GM19035 (cell line): ENCODE data around the gene ALCAM.

Experiments
- ATAC-seq: cut with Tn5 transposase; IDR thresholded peaks from one replicate; pipeline ENCODE4 v1.9.1; 2021; ENCODE audit not compliant: unreplicated experiment

Gene ALCAM

DNA sequence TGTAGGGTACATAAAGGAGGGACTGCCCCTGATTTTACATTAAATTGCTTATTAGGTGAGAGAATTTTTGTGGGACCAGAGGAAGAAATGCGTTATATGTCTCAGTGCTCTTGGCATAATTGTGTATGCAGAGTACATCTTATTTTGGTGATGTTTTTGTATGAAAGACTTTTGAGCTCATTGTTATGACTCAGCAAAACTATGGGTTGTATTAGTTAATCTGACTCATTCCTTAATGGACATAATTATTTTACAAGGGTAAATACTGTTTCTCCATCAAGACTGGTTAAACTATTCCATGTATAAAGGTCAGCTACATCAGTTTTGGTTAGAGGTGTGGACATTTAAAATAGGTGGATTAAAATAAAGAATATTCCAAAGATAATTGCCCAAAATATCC, 156.8 kb downstream of the ALCAM start:
- no peak for ATAC-seq

DNA sequence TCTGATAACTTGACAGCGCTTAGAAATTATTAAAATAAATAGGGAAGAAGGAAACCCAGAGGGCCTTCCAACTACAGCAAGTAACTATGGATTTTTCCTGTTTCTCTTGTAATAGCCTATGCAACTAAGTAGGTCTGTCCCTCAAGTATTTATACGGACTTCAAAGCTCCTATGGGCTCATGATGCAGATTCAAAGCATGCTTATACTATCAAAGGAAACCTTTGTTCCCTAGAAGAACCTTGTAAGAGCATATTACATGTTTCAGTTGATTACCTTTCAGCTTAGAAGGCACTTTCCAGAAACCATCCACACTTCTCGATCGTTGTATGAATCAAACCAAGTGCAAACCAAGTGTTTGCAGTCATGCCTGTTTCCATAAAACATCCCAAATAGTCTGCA, 158.8 kb downstream of the ALCAM start:
- ATAC-seq = no peak

DNA sequence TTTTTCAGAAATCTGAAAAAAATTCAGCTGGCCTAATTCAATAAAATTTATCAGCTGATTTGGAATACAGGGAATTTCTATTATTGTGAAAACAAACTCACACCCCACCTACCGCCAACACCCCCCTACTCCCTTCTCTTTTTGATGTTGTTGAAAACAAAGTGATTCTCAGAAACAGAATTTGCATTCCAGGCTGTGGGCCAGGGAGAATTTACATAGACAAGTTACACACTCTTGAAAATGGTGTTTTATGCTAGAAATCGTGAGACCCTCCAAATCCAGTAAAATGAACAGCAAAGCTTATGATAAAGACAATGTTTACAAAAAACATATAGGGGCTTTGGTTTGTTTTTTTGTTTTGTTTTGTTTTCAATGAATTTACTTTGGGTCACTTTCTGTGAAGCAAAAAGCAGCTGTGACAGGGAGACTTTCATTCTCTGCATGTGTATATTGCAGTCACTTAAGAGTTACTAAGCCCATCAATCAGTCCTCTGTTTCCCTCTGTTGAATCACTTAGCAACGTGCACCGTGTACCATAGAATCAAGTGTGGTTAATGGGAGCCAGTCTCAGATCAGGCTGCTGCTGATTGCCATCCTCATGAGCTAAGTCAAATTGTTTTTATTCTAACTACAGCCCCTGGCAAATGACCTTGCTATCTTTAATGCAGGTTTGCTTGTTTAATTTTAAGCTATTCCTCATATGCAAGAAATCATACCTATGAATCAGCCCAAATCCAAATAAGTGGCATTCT, 159.8 kb downstream of the ALCAM start:
- no peak for ATAC-seq

DNA sequence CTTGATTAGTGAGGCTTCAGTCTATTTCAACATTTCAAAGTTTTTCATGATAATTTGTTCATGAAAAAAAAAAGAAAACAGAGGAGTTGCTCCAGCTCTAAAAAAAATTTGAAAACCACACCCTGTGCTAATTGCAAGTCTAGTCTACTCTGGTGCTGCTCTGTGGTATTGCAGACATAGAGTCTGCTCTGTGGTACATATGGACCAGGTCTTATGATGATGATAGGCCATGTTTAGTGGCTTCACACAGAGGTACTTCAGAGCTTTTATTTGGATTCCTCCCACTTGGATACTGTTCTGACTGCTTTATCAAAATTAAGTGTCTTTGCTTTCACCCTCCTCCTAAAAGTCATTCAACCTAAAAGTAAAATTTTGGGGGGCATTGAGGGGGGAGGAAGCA, 160.8 kb downstream of the ALCAM start:
- ATAC-seq = no peak

DNA sequence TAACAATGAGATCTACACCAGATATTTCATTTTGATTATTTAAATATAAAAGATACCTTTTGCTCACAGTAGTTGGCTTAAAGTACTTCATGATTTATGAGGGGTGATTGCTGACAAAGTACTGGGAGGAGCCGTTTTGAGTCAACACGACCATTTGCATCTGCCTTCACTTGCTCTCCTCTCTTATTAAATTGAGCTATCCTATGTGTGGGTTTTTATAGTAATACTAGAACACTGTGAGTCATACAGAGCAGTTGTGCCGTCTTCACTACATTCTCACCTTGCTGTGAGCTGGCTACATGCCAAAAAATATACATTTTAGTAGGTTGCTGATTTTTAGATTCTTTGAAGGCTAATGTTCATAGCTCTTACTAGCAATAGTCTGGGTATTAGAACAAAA, 161.2 kb downstream of the ALCAM start:
- no peak for ATAC-seq

DNA sequence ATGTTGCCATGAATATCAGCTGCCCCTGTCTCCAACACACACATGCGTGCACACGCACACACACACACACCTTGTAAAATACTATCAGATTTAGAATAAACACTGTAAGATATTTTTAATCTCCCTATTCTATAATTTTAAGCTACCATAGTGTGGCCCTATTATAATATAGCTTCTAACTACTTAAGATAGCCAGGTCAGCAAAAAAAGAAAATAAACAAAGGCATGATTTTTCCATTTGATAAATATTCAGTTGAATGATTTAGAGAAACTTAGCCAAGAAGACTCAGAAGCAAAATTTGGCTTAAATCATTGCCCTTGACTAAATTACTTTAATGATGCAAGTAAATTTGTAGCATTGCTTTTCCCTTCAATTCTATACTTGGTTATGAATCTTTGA, 162.2 kb downstream of the ALCAM start:
- no peak for ATAC-seq

DNA sequence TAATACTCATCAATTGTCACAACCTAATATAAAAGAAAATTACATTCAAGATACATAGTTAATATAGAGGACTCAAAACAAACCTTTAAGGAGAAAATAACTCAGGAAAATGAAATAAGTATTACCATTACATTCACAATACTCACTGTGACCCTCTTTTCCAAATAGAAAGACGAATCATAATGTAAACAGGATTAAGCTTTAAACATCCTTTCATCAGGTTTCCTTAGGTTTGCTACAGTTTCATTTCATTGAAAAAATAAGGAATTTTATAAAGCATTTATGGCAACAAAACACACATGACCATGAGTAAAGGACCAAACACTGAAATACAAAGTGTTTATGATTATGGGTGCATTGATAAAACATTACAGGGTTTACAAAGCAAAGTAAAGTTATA, 162.7 kb downstream of the ALCAM start:
- no peak for ATAC-seq

DNA sequence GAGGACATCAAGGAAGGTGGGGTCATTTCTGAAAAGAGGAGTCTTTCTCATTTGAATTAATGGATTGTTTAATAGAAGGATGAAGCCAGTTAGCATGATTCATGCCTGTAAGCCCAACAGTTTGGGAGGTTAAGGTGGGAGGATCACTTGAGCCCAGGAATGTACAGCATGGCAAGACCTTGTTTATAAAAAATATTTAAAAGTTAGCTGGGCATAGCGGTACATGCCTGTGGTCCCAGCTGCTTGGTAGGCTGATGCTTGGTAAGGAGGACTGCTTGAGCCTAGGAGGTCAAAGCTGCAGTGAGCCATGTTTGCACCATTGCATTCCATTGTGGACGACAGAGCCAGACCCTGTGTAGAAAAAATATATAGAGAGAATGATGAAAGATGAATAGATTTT, 165.5 kb downstream of the ALCAM start:
- ATAC-seq = no peak

DNA sequence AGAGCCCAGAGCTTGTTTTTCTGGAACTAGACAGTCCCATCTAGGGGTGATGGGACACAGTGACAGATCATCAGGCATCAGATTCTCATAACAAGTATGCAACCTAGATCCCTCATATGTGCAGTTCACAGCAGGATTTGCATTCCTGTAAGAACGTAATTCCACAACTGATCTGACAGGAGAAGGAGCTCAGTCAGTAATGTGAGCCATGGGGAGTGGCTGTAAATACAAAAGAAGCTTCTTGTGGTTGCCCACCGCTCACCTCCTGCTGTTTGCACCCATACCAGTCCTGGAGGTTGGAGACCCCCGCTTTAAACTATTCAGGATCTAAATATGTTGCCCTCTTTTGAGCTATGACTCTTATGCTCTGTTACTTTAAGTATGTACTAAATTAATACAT, 167.3 kb downstream of the ALCAM start:
- ATAC-seq = no peak

DNA sequence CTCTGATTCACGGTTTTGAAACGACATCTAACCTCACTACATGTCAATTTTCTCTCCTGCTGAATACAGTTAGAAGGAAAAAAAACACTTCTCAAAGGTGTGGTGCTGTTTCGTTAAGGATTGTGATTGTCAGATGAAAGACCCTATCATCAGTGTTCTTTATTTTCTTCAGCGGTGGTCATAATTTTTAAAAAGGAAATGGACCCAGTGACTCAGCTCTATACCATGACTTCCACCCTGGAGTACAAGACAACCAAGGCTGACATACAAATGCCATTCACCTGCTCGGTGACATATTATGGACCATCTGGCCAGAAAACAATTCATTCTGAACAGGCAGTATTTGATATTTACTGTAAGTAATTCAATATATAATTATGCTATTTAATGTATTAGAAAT, 167.8 kb downstream of the ALCAM start:
- no peak for ATAC-seq

DNA sequence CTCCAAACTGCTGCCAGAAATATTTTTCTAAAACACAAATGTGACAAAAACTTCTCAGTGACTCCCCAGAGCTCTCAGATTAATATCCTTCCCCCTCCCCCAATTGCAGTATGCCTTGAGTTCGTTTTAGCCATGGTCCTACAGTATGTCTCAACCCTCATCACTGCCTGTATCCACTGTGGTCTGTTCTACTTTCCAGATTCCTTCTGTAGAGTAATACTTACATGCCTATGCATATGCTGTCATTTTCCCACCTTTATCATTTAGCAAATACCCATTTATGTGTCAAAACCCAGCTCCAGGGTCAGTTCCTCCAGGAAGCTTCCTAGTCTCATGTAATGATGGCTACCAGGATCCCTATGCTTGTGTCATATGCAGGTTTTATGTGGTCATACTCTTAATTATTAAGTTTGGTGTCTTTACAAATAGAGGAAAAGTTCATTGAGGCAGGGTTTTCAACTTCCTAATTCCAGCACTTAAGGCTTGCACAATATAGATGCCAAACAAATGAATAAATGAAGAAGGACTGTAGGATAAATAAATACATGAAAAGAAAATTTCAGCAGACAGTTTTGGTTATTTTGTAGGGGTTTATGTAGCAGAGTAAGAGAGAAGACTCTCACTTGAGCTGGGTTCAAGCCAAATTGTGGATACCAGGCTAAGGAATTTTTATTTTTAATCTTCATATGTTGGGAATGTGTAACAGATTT, 170.8 kb downstream of the ALCAM start:
- no peak for ATAC-seq

DNA sequence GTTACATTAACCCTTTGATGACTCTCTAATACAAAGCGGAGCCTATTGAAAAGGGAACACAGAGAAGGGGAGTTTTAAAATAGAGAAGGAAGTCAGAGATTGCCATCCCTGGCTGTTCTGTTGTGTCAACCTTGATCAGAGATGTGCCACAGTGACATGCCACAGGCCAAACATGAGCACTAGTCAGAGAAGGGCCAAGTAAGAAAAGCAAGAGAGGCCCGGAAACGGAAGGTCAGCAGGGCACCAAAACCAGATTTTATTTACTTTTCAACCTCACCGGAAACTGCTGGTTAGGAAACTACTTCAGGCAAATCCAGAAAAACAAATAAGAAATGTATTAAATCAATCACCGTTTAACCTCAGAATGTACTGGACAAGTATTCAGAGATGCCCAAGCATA, 171.8 kb downstream of the ALCAM start:
- ATAC-seq = no peak

DNA sequence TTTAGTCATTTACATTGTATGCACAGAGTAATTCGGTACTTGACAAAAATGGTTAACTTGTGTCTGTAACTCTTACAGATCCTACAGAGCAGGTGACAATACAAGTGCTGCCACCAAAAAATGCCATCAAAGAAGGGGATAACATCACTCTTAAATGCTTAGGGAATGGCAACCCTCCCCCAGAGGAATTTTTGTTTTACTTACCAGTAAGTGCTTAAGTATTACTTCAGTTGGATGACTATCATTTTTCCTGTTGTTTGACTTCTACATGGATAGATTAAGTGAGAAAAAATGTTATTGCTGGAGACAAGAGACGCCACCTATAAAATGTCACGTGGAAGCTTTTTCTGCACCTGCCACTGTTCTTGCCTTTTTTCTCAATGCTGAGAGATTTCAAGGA, 173.2 kb downstream of the ALCAM start:
- ATAC-seq = no peak

DNA sequence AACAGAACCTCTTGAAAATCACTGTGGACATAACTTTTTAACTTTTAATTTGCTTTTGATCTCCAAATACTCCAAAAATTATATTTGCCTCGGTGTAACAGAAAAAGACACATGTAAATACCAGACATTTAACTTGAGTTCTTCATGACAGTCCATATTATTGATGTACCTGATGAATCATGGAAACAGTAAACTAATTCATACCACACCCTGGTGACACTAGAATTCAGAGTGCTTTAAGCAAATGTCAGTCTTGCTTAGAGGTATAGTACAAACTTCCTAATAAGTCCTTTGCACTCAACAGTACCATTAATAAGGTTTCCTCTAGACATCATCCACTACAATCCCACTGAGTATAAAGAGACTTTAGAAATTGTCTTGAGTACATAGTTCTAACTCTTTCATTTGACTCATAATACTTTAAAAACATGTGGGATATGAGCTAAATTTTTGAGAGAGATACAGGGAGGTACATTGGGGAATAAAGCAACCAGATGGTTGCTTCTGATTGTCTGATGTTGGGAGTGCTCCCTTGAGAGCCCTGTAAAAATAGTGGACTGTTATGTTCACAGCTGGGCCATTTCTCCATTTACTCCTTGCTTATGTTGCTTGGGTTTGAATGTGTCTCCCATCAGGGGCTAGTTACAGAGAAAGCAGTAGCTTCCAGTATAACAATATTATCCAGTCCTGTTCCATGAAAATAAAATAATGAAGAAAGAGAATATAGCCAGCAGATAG, 175.7 kb downstream of the ALCAM start:
- ATAC-seq = no peak

DNA sequence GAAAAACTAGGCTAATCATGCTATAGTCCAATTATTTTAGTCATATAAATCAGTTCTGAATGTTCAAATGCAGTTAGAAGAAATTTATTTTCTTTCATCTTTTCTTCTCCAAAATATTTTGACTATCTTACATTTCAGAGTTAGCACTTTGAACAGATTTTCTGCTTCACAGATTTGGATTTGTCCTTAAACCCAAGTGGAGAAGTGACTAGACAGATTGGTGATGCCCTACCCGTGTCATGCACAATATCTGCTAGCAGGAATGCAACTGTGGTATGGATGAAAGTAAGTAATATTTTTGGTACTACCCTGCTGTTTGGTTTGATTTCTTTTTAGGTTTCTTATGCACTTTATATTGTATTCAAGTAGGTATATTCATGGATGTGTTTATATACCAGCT, 178.3 kb downstream of the ALCAM start:
- no peak for ATAC-seq

DNA sequence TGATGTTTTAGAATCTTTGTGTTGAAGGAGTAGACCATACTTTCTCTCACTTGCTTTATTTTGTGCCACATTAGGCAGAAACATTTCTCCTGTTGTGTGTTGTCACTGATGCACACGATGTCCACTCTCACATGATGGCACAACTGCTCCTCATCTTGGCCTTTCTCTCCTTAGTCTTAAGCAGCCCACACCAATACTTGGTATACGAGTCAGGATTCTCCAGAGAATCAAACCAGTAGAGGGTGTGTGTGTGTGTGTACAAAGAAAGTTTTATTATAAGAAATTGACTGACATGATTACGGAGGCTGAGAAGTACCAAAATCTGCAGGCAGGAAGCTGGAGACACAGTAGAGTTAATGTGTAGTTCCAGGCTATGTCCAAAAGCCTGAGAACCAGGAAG, 187.1 kb downstream of the ALCAM start:
- no peak for ATAC-seq

DNA sequence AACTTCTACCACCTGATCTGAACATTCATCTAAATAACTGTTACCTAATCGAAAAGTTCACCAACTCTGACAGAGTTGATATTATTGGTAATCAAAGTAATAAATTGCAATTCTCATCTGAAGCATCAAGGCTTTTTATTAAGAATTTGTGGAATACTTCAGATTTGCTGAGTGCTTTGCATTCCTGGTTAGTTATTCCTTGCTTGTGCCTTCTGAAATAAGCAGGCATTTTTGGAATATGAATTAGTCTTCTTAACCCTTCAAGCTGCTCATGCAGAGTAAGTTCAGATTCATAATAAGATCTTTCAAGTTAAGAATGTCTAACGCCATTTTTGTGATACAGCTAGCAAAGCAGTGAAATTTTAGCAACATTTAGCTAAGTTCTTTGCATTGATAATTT, 188.5 kb downstream of the ALCAM start:
- ATAC-seq = no peak

DNA sequence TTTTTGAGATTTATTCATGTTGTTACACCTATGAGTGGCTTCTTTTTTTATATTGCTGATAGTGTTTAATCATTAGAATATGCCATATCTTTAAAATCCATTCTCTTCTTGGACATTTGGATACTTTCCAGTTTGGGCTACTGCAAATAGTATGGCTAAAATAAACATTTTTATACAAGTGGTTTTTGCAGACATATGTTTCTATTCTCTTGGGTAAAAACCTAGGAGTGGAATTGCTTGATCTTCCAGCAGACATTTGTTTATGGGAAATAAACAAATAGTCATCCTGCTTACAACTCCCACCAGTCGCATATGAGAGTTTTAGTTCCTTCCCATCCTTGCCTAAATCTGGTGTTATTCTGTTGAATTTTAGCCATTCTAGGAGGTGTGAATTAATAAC, 193.1 kb downstream of the ALCAM start:
- no peak for ATAC-seq

DNA sequence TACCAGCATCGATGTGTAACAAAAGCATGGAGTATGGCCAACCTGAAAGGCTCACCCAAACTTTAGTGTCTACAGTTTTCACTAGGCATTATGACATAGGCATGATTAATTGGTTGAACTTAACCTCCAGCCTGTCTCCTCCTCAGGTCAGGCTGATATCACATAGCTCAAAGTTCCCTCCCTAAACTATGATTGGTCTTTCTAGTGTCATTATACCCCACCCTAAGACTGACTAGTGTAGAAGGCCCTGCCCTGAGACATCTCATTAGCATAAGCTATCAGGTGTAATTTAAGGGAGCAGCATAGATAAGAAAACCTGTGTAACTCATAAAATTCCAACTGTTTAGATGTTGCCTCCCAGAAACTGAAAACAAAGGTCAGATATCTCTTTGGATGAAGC, 195.2 kb downstream of the ALCAM start:
- no peak for ATAC-seq

DNA sequence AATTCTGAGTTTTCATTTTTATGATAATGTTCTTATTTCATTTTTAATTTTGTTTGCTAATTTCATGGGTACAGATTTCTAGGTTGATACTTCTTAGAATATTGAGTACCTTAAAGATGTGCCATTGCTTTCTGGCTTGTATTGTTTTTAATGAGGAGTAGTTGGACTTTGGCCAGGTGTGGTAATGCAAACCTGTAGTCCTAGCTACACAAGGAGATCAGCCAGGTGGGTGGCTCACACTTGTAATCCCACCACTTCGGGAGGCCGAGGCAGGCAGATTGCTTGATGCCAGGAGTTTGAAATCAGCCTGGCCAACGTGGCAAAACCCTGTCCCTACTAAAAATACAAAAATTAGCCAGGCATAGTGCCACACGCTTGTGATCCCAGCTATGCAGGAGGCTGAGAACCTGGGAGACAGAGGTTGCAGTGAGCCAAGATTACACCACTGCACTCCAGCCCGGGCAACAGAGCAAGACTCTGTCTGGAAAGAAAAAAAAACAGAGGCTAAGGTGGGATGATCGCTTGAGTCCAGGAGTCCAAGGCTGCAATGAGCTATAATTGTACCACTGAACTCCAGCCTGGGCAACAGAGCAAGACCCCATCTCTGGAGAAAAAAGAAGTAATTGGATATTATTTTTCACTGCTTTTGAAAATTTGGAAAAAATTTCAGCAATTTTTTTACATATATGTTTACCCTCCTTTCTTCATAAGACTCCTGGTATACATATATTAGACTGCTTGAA, 198.0 kb downstream of the ALCAM start:
- no peak for ATAC-seq

DNA sequence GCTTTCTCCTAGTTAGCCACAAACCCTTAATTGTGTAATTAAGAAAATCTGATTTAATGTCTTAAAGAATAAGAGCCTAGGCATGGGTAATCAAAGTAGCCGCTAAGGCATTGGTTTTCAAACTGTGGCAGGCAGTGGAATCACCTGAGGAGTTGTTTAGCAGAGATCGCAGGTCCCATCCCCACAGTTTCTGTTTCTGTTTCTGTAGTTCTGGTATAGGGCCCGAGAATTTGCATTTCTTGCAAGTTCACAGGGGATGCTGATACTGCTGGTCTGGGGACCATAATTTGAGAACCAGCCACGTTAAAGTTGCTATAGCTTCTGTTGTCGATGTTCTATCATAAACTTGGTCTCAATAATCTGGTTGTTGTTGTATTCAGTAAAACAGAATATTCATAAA, 204.3 kb downstream of the ALCAM start:
- ATAC-seq = no peak

DNA sequence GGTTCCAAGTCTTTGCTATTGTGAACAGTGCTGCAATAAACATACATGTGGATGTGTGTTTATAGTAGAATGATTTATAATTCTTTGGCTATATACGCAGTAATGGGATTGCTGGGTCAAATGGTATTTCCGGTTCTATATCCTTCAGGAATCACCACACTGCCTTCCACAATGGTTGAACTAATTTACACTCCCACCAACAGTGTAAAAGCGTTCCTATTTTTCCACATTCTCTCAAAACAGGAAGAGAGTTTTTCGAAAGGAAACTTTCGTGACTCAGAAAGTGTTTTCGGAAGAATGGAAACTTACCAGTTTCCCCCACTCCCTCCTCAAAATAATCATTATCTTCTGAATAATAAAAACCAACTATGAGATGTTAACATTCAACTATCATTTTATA, 205.8 kb downstream of the ALCAM start:
- no peak for ATAC-seq
